ENCODE results near the gene DNAAF1.

Gene DNAAF1

GRCh38 chr16:84183572-84183875, 38.4 kb downstream of the DNAAF1 start:
- H3K4me2 ChIP-seq (ENCODE audit: low read length): no peak overlapping the region
- no peak overlapping the region for H3K4me3 ChIP-seq (ENCODE audit: low read length)
- no peak overlapping the region for H3K9ac ChIP-seq (ENCODE audit: low read length)
- no peak overlapping the region for H2AFZ ChIP-seq (ENCODE audit: low read depth, low read length)
- no peaks in the 10 kb centered on the region for H3K9me3 ChIP-seq (ENCODE audit: insufficient read depth, low read length)
- H3K36me3 ChIP-seq (replicated peaks; ENCODE audit: low read depth, low read length): peaks cover 16% of the 10 kb centered on the region
- TF ChIP-seq EZH2phosphoT487 (IDR thresholded peaks at IDR 0.05; ENCODE audit: low read depth) (no peak), CTCF (IDR thresholded peaks at IDR 0.05; ENCODE audit: low read depth, low read length) (no peak)
- H3K27ac ChIP-seq (ENCODE audit: low read length): no peak overlapping the region
- H4K20me1 ChIP-seq (ENCODE audit: insufficient read depth, low read length): no peaks in the 10 kb centered on the region
- peaks cover 24% of the 10 kb centered on the region for H3K79me2 ChIP-seq (ENCODE audit: low read length)
- peaks cover 8% of the 10 kb centered on the region for H3K4me1 ChIP-seq (ENCODE audit: low read length)
- H3K27me3 ChIP-seq (ENCODE audit: low read depth, low read length): no peaks in the 10 kb centered on the region

- peaks cover 8% of the 10 kb centered on the region for H3K4me1 ChIP-seq (ENCODE audit: low read length)
- H4K20me1 ChIP-seq (ENCODE audit: insufficient read depth, low read length): no peaks in the 10 kb centered on the region
- H3K9me3 ChIP-seq (ENCODE audit: insufficient read depth, low read length): no peaks in the 10 kb centered on the region
- TF ChIP-seq EZH2phosphoT487 (IDR thresholded peaks at IDR 0.05; ENCODE audit: low read depth) (no peak), CTCF (IDR thresholded peaks at IDR 0.05; ENCODE audit: low read depth, low read length) (no peak)
- H3K4me3 ChIP-seq (ENCODE audit: low read length): no peak overlapping the region
- H3K27ac ChIP-seq (ENCODE audit: low read length): no peak overlapping the region
- no peak overlapping the region for H3K4me2 ChIP-seq (ENCODE audit: low read length)
- H3K27me3 ChIP-seq (ENCODE audit: low read depth, low read length): no peaks in the 10 kb centered on the region
- H3K79me2 ChIP-seq (ENCODE audit: low read length): peaks cover 24% of the 10 kb centered on the region
- no peak overlapping the region for H2AFZ ChIP-seq (ENCODE audit: low read depth, low read length)
- peaks cover 16% of the 10 kb centered on the region for H3K36me3 ChIP-seq (replicated peaks; ENCODE audit: low read depth, low read length)
- no peak overlapping the region for H3K9ac ChIP-seq (ENCODE audit: low read length)
Observed at GRCh38 chr16:84183911-84184591, 38.9 kb downstream of the DNAAF1 start.

GRCh38 chr16:84184775-84185174, 39.7 kb downstream of the DNAAF1 start:
- Histone ChIP-seq H3K4me2 (ENCODE audit: low read length) (no peak overlapping the region), H3K36me3 (replicated peaks; ENCODE audit: low read depth, low read length) (peaks cover 16% of the 10 kb centered on the region), H3K9me3 (ENCODE audit: insufficient read depth, low read length) (no peaks in the 10 kb centered on the region)

More at GRCh38 chr16:84184775-84185174, 39.7 kb downstream of the DNAAF1 start:
- Histone ChIP-seq H3K4me3 (ENCODE audit: low read length) (no peak overlapping the region), H3K27ac (ENCODE audit: low read length) (no peak overlapping the region), H3K79me2 (ENCODE audit: low read length) (peaks cover 24% of the 10 kb centered on the region), H3K4me1 (ENCODE audit: low read length) (peaks cover 8% of the 10 kb centered on the region), H2AFZ (ENCODE audit: low read depth, low read length) (no peak overlapping the region), H3K9ac (ENCODE audit: low read length) (no peak overlapping the region), H4K20me1 (ENCODE audit: insufficient read depth, low read length) (no peaks in the 10 kb centered on the region), H3K27me3 (ENCODE audit: low read depth, low read length) (no peaks in the 10 kb centered on the region)
- no peak for TF ChIP-seq EZH2phosphoT487 (IDR thresholded peaks at IDR 0.05; ENCODE audit: low read depth)
- TF ChIP-seq CTCF (IDR thresholded peaks at IDR 0.05; ENCODE audit: low read depth, low read length): no peak

Data from OCI-LY3 (cell line).